Nephron (organoid): ENCODE data around the gene GPR3.
A peak's percentile ranks its signal among the peaks of the same experiment; 100 is the strongest.

Experiments used
- H3K27ac Mint-ChIP-seq, 3 experiments: 2 replicates each; pipeline ENCODE4 v1.8.0; 2020; ENCODE audit warnings: mixed read lengths in 3 of 3, mild to moderate bottlenecking in 2 of 3, moderate library complexity in 1 of 3
- H3K27me3 Mint-ChIP-seq: 2 replicates; pipeline ENCODE4 v1.8.0; 2021; ENCODE audit warnings: low read depth, mild to moderate bottlenecking, moderate library complexity, mixed read lengths
- H3K36me3 Mint-ChIP-seq: 2 replicates; pipeline ENCODE4 v1.8.0; 2020; ENCODE audit warnings: low read depth, mixed read lengths
- H3K4me1 Mint-ChIP-seq: 2 replicates; pipeline ENCODE4 v1.8.0; 2020; ENCODE audit warnings: mixed read lengths
- H3K4me3 Mint-ChIP-seq, 3 experiments: 2 replicates each; pipeline ENCODE4 v1.8.0; 2020; ENCODE audit warnings: mild to moderate bottlenecking in 3 of 3, mixed read lengths in 3 of 3, moderate library complexity in 2 of 3
- H3K9me3 Mint-ChIP-seq: 2 replicates; pipeline ENCODE4 v1.8.0; 2020; ENCODE audit warnings: mixed read lengths
- TF ChIP-seq, protein P1 (sequence below), 3 experiments: fragments of 200-600 bp; sonication (generic); IDR thresholded peaks; one replicate each; pipeline ENCODE4 v1.5.0; 2021; ENCODE audit warnings: antibody characterized with exemption in 3 of 3; ENCODE audit not compliant: unreplicated experiment in 3 of 3

The GPR3 gene

DNA sequence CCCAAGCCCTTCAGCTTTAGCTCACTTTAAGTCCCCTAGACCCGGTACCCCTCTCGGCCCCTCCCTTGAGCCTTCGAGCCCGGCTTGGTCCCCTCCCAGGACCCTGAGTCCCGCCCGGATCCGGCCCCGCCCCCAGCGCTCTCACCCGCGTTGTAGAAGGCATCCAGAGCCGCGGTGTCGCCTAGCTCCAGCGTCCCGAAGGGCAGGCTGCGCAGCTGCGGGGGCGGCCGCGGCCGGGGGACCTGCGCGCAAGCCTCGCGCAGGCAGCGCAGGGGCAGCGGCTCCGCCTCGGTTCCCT is 26.4 kb upstream of the GPR3 start:
- H3K9me3 Mint-ChIP-seq = no peaks in the 10 kb centered on the region
- no peaks in the 10 kb centered on the region for H3K36me3 Mint-ChIP-seq
- peak overlapping the region; percentile 87 to 92 (median 88) for H3K27ac Mint-ChIP-seq
- peaks cover 7% of the 10 kb centered on the region for H3K27me3 Mint-ChIP-seq
- TF ChIP-seq, protein P1, sequence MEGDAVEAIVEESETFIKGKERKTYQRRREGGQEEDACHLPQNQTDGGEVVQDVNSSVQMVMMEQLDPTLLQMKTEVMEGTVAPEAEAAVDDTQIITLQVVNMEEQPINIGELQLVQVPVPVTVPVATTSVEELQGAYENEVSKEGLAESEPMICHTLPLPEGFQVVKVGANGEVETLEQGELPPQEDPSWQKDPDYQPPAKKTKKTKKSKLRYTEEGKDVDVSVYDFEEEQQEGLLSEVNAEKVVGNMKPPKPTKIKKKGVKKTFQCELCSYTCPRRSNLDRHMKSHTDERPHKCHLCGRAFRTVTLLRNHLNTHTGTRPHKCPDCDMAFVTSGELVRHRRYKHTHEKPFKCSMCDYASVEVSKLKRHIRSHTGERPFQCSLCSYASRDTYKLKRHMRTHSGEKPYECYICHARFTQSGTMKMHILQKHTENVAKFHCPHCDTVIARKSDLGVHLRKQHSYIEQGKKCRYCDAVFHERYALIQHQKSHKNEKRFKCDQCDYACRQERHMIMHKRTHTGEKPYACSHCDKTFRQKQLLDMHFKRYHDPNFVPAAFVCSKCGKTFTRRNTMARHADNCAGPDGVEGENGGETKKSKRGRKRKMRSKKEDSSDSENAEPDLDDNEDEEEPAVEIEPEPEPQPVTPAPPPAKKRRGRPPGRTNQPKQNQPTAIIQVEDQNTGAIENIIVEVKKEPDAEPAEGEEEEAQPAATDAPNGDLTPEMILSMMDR (IDR thresholded peaks at IDR 0.05; ENCODE audit: unreplicated experiment in 3 of 3) = no peak
- H3K4me1 Mint-ChIP-seq = peaks cover 23% of the 10 kb centered on the region
- H3K4me3 Mint-ChIP-seq = peak overlapping the region; percentile 88 to 93 (median 91)

DNA sequence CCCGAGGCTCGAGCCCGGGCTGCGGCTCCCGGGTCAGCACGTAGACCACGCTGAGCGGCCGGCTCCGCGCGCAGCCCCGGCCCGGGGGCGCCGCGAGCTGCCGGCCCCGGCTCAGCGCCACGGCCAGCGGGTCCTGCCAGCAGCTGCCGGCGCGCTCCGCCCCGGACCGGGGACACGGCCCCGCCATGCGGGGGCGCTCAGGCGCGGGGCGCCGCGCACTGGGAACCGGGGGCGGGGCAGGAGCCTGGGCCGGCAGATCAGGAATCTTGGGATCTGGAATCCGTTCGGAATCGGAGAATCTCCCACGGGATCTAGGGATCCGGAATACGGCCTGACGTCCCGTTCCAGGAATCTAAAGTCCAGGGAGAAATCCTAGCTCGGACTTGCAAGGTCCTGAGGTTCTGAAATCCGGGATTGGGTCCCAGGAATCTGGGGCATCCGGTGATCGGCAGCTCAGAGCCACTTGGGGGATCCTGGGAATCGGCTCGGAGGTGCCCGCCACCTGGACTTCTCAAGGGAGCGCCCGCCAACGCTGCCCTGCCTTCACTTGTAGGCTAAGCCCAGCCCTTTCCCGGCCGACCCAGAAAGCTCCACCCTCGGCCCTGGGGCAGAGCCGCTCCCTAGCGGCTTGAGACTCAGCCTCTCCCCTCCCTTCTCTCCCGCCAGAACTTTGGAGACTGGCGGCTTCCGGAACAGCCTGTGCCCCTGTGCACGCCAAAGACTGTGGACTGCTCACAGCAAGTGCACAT is 25.8 kb upstream of the GPR3 start, which contains the start of gene MAP3K6:
Gene MAP3K6 (minus strand): TSS at position 551 of the 749 bp plus-strand sequence. CDS start 364 bp downstream, at position 187.
- peaks cover 4% of the 10 kb centered on the region for H3K27me3 Mint-ChIP-seq

GRCh38 chr1:27367160-27367650 is 25.2 kb upstream of the GPR3 start:
- H3K9me3 Mint-ChIP-seq = no peaks in the 10 kb centered on the region
- peaks cover 4% of the 10 kb centered on the region for H3K27me3 Mint-ChIP-seq
- H3K36me3 Mint-ChIP-seq = no peaks in the 10 kb centered on the region

More for the DNA sequence above, 25.8 kb upstream of the GPR3 start, which contains the start of gene MAP3K6:
- no peaks in the 10 kb centered on the region for H3K36me3 Mint-ChIP-seq
- H3K9me3 Mint-ChIP-seq = no peaks in the 10 kb centered on the region
- H3K4me3 Mint-ChIP-seq = peak within 1 kb of the TSS; percentile 88 to 93 (median 91)
- TF ChIP-seq, protein P1 (IDR thresholded peaks at IDR 0.05; ENCODE audit: unreplicated experiment in 3 of 3) = peak in 2 of 3 experiments; percentile 14 to 22
- H3K27ac Mint-ChIP-seq = peak within 1 kb of the TSS; percentile 87 to 92 (median 88)
- H3K4me1 Mint-ChIP-seq = peaks cover 23% of the 10 kb centered on the region

GRCh38 chr1:27368869-27369582 is 23.4 kb upstream of the GPR3 start:
- H3K4me1 Mint-ChIP-seq = peaks cover 28% of the 10 kb centered on the region
- H3K9me3 Mint-ChIP-seq = no peaks in the 10 kb centered on the region
- H3K36me3 Mint-ChIP-seq = no peaks in the 10 kb centered on the region
- TF ChIP-seq, protein P1 (IDR thresholded peaks at IDR 0.05; ENCODE audit: unreplicated experiment in 3 of 3) = peak in 2 of 3 experiments; percentile 24 to 27
- H3K27ac Mint-ChIP-seq = peak overlapping the region in 2 of 3 experiments; percentile 48 to 82
- peaks cover 5% of the 10 kb centered on the region for H3K27me3 Mint-ChIP-seq
- peak overlapping the region; percentile 70 to 85 (median 82) for H3K4me3 Mint-ChIP-seq

More at GRCh38 chr1:27367160-27367650, 25.2 kb upstream of the GPR3 start:
- Mint-ChIP-seq H3K27ac (peak overlapping the region; percentile 70 to 85 (median 83)), H3K4me3 (peak overlapping the region; percentile 83 to 86 (median 85)), H3K4me1 (peaks cover 23% of the 10 kb centered on the region)
- TF ChIP-seq, protein P1 (IDR thresholded peaks at IDR 0.05; ENCODE audit: unreplicated experiment in 3 of 3) = no peak

GRCh38 chr1:27372022-27372807 is 20.2 kb upstream of the GPR3 start:
- TF ChIP-seq, protein P1 (IDR thresholded peaks at IDR 0.05; ENCODE audit: unreplicated experiment in 3 of 3) = no peak
- no peaks in the 10 kb centered on the region for H3K9me3 Mint-ChIP-seq
- H3K4me3 Mint-ChIP-seq = peak overlapping the region in 2 of 3 experiments; percentile 0 to 52
- no peaks in the 10 kb centered on the region for H3K36me3 Mint-ChIP-seq
- peaks cover 13% of the 10 kb centered on the region for H3K27me3 Mint-ChIP-seq
- H3K27ac Mint-ChIP-seq = peak overlapping the region; percentile 60 to 80 (median 74)
- H3K4me1 Mint-ChIP-seq = peaks cover 13% of the 10 kb centered on the region
